Dermis microvascular lymphatic vessel endothelial cell (primary cell): ENCODE data around the gene LRRC37A. TPM values are rescaled to one million over a fixed set of nuclear protein-coding genes. Genes with fewer than 3 reads are reported as not detected.
A peak's percentile ranks its signal among the peaks of the same experiment; 100 is the strongest.
"Not testable (repeated sequence)": the region's sequence is repeated elsewhere in the genome, so short reads cannot be mapped to it uniquely, and the experiment has no call there.

Experiments
- DNase-seq, 2 donors: peaks; one replicate each; pipeline versions ENCODE4 v3.0.0 to v3.0.0-alpha.2; 2010; ENCODE audit warnings: low read depth in 2 of 2
- total RNA-seq: library from RNA; depleted of rRNA; stranded (reverse); fragments of >200 nt; gene quantifications from 2 replicates; pipeline ENCODE4 v1.2.1, GENCODE V29; 2014

LRRC37A gene
- total RNA-seq, result 0.51 and 1.7 TPM in 2 replicates

DNA sequence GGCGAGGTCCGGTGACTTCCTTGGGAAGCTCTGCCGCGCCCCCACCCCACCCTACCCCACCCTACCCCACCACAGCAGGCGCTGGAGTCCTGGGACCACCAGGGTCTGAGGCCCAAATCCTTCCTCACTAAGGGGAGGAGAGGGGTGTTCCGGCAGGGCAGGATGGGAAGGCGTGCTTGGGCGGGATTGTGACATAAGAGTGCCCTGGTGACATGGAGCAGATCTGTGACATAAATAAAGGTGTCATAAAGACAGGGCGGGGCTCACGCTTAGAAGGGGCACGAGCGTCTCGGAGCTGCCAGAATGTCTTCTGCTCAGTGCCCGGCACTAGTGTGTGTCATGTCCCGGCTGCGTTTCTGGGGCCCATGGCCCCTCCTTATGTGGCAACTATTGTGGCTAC is at the start of gene LRRC37A:
Gene LRRC37A (plus strand): TSS at position 301 of the 400 bp plus-strand sequence. CDS start 3 bp downstream, at position 304.
- not testable (repeated sequence) for DNase-seq

DNA sequence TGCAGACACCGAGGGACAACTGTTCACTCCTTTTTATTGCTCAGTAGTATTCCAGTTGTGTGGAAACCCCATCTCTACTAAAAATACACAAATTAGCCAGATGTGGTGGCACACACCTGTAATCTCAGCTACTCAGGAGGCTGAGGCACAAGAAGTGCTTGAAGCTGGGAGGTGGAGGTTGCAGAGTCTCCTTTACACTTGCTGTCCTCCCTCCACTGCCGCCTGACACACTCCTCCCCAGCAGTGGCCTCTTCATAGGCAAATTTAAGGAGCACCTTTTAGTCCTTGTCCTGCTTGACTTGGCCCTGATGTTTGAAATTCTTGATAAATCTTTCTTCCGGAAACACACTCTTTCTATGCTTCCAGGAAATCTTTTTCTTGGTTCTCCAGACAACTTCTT is 45.8 kb upstream of the LRRC37A start:
- DNase-seq, result not testable (repeated sequence)

DNA sequence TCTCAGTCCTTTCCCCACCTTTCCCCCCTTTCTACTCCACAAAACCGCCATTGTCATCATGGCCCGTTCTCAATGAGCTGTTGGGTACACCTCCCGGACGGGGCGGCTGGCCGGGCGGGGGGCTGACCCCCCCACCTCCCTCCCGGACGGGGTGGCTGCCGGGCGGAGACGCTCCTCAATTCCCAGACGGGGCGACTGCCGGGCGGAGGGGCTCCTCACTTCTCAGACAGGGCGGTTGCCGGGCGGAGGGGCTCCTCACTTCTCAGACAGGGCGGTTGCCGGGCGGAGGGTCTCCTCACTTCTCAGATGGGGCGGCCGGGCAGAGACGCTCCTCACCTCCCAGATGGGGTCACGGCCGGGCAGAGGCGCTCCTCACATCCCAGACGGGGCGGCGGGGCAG is 42.1 kb upstream of the LRRC37A start:
- not testable (repeated sequence) for DNase-seq

DNA sequence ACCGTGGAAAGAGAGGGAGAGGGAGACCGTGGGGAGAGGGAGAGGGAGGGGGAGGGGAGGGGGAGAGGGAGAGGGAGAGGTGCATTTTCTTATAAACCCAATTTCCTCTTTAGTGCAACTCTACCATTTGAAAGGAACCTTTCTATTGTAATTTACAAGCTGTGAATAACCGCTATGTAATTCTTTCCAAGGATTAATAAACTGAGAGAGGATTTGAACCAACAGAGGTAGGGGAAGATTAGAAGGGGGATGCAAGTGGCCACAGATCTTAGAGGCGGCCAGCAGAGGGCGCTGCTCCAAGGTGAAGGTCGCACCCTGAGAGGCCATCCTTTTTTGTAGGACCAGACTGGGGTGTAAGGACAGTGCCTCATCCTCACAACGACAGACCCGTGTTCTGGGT is 41.2 kb upstream of the LRRC37A start:
- DNase-seq, result peak; percentile 14 to 42

DNA sequence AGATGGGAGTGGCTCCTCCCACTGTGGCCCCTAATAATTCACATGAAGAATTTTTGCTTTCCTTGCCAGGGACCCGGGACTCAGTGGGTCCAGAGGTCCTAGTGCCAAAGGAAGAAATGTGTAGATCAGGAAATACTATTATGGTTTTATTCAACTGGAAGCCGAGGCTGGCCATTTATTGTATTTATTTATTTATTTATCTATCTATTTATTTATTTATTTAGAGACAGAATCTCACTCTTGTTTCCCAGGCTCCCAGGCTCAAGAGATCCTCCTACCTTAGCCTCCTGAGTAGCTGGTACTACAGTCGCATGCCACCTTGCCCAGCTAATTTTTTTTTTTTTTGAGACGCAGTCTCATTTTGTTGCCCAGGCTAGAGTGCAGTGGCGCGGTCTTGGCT is 40.7 kb upstream of the LRRC37A start:
- DNase-seq, result not testable (repeated sequence)

GRCh38 chr17:46256369-46256768 is 38.6 kb upstream of the LRRC37A start:
- DNase-seq, result not testable (repeated sequence)

DNA sequence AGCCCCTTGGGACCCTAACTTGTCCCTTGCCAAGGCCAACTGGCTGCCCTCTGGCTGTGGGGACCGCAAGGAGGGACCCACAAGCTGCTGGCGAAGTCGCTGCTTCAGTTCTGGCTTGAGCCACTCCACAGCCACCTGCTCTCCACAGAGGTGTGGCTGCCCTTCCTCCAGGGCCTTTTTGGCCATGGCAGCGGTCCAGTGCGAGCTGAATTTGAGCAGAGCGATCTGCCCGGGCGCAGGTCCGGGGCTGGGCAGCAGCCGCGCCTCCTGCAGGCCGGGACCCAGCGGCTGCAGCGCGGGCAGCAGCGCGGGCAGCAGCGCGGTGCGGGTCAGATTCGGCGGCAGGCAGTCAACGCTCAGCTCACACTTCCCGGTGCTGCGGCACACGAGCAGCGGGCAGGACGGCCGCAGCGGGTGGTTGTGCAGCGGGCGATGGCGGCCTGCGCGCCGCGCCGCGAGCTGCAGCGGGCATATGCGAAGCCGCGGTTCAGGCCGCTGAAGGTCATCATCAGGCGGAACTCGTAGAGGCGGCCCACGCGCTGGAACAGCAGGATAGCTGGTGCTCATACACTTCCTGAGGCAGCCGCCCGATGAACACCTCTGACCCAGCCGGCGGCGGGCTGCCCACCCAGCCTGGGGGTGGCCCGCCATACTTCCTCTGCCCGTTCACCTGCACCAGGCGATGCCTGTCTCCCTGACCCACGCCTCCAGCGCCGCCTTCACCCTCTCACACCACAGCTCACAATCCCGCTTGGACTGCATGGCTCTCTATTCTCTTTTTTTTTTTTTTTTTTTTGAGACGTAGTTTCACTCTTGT is 34.9 kb upstream of the LRRC37A start:
- peak in 1 of 2 donors; percentile 23 for DNase-seq

DNA sequence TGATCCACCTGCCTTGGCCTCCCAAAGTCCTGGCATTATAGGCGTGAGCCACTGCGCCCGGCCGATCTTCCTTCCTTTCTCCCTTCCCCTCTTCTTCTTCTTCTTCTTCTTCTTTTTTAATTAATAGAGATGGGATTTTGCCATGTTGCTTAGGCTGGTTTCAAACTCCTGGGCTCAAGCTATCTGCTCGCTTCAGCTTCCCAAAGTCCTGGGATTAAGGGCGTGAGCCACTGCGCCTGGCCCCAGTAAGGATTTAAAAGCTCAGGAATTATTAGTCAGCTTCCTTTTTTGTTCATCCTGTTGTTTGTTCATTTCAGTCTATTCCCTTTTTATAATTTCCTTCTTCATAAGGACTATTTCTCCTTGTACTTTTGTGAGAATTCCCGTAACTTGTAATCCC is 32.7 kb upstream of the LRRC37A start:
- DNase-seq, result peak in 1 of 2 donors; percentile 38

GRCh38 chr17:46264456-46265198 is 30.3 kb upstream of the LRRC37A start:
- DNase-seq, result peak in 1 of 2 donors; percentile 11

DNA sequence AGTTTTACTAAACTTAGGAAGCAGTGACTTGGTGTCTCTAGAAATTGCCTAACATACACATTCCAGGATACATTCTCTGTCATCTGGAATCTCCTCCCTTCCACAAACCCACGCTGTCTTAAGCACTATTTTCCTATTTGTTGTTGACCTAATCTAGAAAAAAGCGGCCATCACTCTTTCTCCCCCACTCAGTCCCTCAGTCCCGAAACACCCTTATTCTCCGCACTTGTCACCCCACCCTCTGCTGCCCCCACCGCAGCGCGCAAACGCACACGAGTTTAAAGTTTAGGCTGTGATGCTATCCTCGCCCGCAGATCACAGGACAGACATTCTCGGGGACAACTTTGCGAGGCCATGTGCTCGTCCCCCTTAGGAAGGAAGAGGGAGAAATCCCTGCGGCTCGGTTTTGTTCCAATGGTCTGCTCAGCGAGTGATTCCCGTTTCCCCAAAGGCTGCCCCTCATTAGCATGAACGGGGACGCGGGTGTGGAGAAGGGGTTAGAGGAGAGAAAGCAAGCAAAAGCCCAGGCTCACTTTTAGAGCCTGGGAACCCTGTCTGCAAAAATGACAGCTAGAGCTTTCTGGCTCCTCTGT is 28.8 kb upstream of the LRRC37A start:
- peak in 1 of 2 donors; percentile 2 for DNase-seq

DNA sequence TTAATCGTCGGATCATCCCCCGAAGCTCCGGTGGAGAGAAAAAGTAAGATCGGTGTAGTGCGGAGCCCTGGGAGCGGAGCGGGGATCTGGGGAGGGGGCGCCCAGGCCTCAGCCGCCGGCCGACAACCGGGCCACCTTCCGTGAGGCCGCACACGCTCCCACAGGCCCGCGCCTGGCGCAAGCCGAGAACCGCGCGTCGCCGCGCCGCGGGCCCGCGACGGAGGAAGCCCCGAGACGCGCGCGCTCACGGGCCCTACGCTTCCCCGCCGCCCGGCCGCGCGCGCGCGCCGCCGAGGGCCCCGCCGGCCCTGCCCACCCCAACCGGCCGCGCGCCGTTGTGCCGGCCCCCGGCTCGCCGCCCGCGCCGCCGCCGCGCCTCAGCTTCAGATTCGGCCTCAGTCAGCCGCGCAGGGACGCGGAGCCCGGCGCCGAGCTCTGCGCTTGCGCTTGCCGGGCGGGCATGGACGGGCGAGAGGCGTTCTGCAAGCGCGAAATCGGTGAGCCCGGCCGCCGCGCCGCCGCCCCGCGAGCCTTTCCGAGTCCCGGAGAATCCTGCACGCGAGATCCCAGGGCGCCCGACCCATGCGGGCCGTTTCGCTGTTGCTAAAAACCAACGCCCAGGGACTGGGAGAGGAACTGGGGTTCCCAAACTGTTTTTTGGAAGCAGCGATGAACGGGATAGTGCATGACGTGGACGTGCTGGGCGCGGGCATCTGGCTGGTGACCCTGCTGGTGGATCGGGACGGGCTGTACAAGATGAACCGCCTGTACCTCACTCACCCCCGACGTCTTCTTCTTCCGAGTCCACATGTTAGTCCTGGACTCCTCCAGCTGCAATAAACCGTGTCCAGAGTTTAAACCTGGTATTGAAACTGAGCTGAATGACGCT is 28.0 kb upstream of the LRRC37A start:
- peak; percentile 45 to 86 for DNase-seq

DNA sequence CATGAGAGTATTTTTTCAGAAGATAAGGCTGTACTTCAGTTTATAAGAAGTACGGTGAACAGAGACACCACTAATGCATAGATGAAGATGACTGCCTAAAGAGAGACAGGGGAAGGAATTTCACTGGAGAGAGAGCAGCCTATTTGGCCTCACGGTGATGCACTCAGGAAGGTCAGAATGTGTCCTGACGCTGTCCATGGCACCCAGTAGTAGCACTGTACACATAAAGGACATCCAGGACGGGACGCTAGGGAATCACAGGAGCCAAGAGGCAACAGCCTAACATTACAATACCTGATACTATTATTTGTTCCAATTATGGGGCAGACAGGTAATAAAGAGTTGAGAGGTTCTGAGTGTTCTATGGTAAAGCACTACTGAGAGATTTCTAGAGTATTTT is 24.9 kb upstream of the LRRC37A start:
- no peak for DNase-seq

GRCh38 chr17:46273541-46274236 is 21.2 kb upstream of the LRRC37A start:
- DNase-seq, result no peak

GRCh38 chr17:46274238-46274637 is 20.7 kb upstream of the LRRC37A start:
- DNase-seq, result no peak

GRCh38 chr17:46276728-46277479 is 18.0 kb upstream of the LRRC37A start:
- DNase-seq, result not testable (repeated sequence)

DNA sequence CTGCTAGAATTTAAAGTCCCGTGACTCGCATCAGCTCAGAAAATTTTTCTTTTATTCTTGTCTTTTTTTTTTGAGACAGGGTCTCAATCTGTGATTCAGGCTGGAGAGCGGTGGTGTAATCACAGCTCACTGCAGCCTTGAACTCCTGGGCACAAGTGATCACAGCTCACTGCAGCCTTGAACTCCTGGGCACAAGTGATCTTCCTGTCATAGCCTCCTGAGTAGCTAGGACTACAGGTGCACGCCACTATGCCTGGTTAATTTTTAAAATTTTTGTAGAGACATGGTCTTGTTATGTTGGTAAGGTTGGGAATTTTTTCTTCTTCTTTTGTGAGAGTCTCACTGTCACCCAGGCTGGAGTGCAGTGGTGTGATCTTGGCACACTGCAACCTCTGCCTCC is 13.6 kb upstream of the LRRC37A start:
- not testable (repeated sequence) for DNase-seq

DNA sequence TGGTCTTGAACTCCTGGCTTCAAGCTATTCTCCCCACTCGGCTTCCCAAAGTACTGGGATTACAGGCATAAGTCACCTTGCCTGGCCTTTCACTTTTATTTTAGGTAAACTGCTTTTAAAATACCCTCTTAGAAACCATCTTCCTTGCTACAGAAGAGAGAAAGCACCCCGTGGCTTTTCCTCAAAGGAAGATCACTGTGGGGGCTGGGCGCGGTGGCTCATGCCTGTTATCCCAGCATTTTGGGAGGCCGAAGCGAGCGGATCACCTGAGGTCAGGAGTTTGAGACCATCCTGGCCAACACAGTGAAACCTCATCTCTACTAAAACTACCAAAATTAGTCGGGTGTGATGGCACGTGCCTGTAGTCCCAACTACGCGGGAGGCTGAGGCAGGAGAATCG is 12.3 kb upstream of the LRRC37A start:
- DNase-seq, result not testable (repeated sequence)

- not testable (repeated sequence) for DNase-seq
These were observed 10.5 kb upstream of the LRRC37A start for GRCh38 chr17:46284467-46284866.

GRCh38 chr17:46285500-46285899 is 9.4 kb upstream of the LRRC37A start:
- not testable (repeated sequence) for DNase-seq

DNA sequence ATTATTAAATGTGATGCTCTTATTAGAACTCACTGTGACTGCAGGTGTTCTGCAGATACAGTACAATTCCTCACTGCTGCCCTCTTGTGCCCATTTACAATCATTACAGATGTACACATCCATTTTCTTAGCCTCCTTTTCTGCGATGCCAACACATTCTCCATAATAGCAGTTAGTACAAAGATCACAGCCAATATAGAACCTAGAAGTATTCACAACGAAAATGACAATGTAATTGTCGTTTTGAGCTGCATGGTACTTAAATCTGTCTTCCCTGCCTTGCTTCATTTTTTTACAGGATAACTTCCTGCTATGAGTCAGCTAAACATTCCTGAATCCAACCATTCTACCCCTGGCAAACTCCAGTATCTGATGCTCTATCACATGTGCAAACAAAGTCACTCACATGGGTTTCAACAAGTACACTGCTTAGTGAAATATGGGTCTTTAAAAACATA is 8.1 kb upstream of the LRRC37A start:
- DNase-seq, result peak; percentile 50 to 65
